ENCODE measurements around the gene ATIC.
"Not testable (repeated sequence)": the region's sequence is repeated elsewhere in the genome, so short reads cannot be mapped to it uniquely, and the experiment has no call there.

Gene ATIC

GRCh38 chr2:215358891-215359575, 47.2 kb downstream of the ATIC start:
- Histone ChIP-seq H3K27me3 (ENCODE audit: insufficient read depth, low read length) (no peaks in the 10 kb centered on the region), H3K36me3 (ENCODE audit: insufficient read depth, low read length) (peaks cover 17% of the 10 kb centered on the region), H2AFZ (ENCODE audit: low read depth, low read length) (no peak overlapping the region), H3K4me1 (ENCODE audit: insufficient read depth, low read length) (no peaks in the 10 kb centered on the region), H3K4me3 (ENCODE audit: low read length) (no peak overlapping the region), H3K9me3 (ENCODE audit: low read length) (peaks cover 2% of the 10 kb centered on the region)

GRCh38 chr2:215359576-215359922, 47.7 kb downstream of the ATIC start:
- no peaks in the 10 kb centered on the region for H3K4me1 ChIP-seq (ENCODE audit: insufficient read depth, low read length)
- H3K4me3 ChIP-seq (ENCODE audit: low read length): no peak overlapping the region
- no peaks in the 10 kb centered on the region for H3K27me3 ChIP-seq (ENCODE audit: insufficient read depth, low read length)
- H2AFZ ChIP-seq (ENCODE audit: low read depth, low read length): no peak overlapping the region
- peaks cover 2% of the 10 kb centered on the region for H3K9me3 ChIP-seq (ENCODE audit: low read length)
- peaks cover 21% of the 10 kb centered on the region for H3K36me3 ChIP-seq (ENCODE audit: insufficient read depth, low read length)

- H3K4me1 ChIP-seq (ENCODE audit: insufficient read depth, low read length); H3K27me3 ChIP-seq (ENCODE audit: insufficient read depth, low read length); H2AFZ ChIP-seq (ENCODE audit: low read depth, low read length); H3K9me3 ChIP-seq (ENCODE audit: low read length); H3K4me3 ChIP-seq (ENCODE audit: low read length): not testable (repeated sequence)
- H3K36me3 ChIP-seq (ENCODE audit: insufficient read depth, low read length): peaks cover 26% of the 10 kb centered on the region
Observed at GRCh38 chr2:215360059-215360458, 48.2 kb downstream of the ATIC start.

- H3K4me1 ChIP-seq (ENCODE audit: insufficient read depth, low read length): no peaks in the 10 kb centered on the region
- H3K27me3 ChIP-seq (ENCODE audit: insufficient read depth, low read length): no peaks in the 10 kb centered on the region
- H3K36me3 ChIP-seq (ENCODE audit: insufficient read depth, low read length): peaks cover 30% of the 10 kb centered on the region
- no peak overlapping the region for H2AFZ ChIP-seq (ENCODE audit: low read depth, low read length)
- H3K4me3 ChIP-seq (ENCODE audit: low read length): no peak overlapping the region
- peaks cover 2% of the 10 kb centered on the region for H3K9me3 ChIP-seq (ENCODE audit: low read length)
Observed at GRCh38 chr2:215360596-215360995, 48.7 kb downstream of the ATIC start.

GRCh38 chr2:215361211-215361875, 49.5 kb downstream of the ATIC start:
- Histone ChIP-seq H2AFZ (ENCODE audit: low read depth, low read length) (no peak overlapping the region), H3K27me3 (ENCODE audit: insufficient read depth, low read length) (no peaks in the 10 kb centered on the region), H3K4me1 (ENCODE audit: insufficient read depth, low read length) (no peaks in the 10 kb centered on the region), H3K4me3 (ENCODE audit: low read length) (no peak overlapping the region), H3K9me3 (ENCODE audit: low read length) (peaks cover 2% of the 10 kb centered on the region), H3K36me3 (ENCODE audit: insufficient read depth, low read length) (peaks cover 30% of the 10 kb centered on the region)

- no peak overlapping the region for H3K4me3 ChIP-seq (ENCODE audit: low read length)
- H3K36me3 ChIP-seq (ENCODE audit: insufficient read depth, low read length): peaks cover 33% of the 10 kb centered on the region
- peaks cover 2% of the 10 kb centered on the region for H3K9me3 ChIP-seq (ENCODE audit: low read length)
- H3K4me1 ChIP-seq (ENCODE audit: insufficient read depth, low read length): no peaks in the 10 kb centered on the region
- H3K27me3 ChIP-seq (ENCODE audit: insufficient read depth, low read length): no peaks in the 10 kb centered on the region
- H2AFZ ChIP-seq (ENCODE audit: low read depth, low read length): no peak overlapping the region
Observed at GRCh38 chr2:215361876-215362561, 50.2 kb downstream of the ATIC start.

- Histone ChIP-seq H3K9me3 (ENCODE audit: low read length) (peaks cover 2% of the 10 kb centered on the region), H3K27me3 (ENCODE audit: insufficient read depth, low read length) (no peaks in the 10 kb centered on the region), H3K36me3 (ENCODE audit: insufficient read depth, low read length) (peaks cover 34% of the 10 kb centered on the region)
Observed at GRCh38 chr2:215362562-215362904, 50.7 kb downstream of the ATIC start.

GRCh38 chr2:215363039-215363438, 51.2 kb downstream of the ATIC start:
- H2AFZ ChIP-seq (ENCODE audit: low read depth, low read length): no peak overlapping the region
- H3K4me3 ChIP-seq (ENCODE audit: low read length): no peak overlapping the region
- peaks cover 2% of the 10 kb centered on the region for H3K9me3 ChIP-seq (ENCODE audit: low read length)
- no peaks in the 10 kb centered on the region for H3K27me3 ChIP-seq (ENCODE audit: insufficient read depth, low read length)
- H3K36me3 ChIP-seq (ENCODE audit: insufficient read depth, low read length): peaks cover 38% of the 10 kb centered on the region
- H3K4me1 ChIP-seq (ENCODE audit: insufficient read depth, low read length): no peaks in the 10 kb centered on the region

More at GRCh38 chr2:215362562-215362904, 50.7 kb downstream of the ATIC start:
- Histone ChIP-seq H3K4me1 (ENCODE audit: insufficient read depth, low read length) (no peaks in the 10 kb centered on the region), H3K4me3 (ENCODE audit: low read length) (no peak overlapping the region), H2AFZ (ENCODE audit: low read depth, low read length) (no peak overlapping the region)

- Histone ChIP-seq H2AFZ (ENCODE audit: low read depth, low read length) (no peak overlapping the region), H3K4me3 (ENCODE audit: low read length) (no peak overlapping the region), H3K4me1 (ENCODE audit: insufficient read depth, low read length) (no peaks in the 10 kb centered on the region), H3K27me3 (ENCODE audit: insufficient read depth, low read length) (no peaks in the 10 kb centered on the region), H3K36me3 (ENCODE audit: insufficient read depth, low read length) (peaks cover 38% of the 10 kb centered on the region), H3K9me3 (ENCODE audit: low read length) (peaks cover 2% of the 10 kb centered on the region)
Observed at GRCh38 chr2:215363461-215364156, 51.8 kb downstream of the ATIC start.

GRCh38 chr2:215364157-215365155, 52.6 kb downstream of the ATIC start:
- Histone ChIP-seq H3K27me3 (ENCODE audit: insufficient read depth, low read length) (no peaks in the 10 kb centered on the region), H3K4me3 (ENCODE audit: low read length) (no peak overlapping the region), H3K9me3 (ENCODE audit: low read length) (peaks cover 2% of the 10 kb centered on the region), H3K36me3 (ENCODE audit: insufficient read depth, low read length) (peaks cover 38% of the 10 kb centered on the region), H3K4me1 (ENCODE audit: insufficient read depth, low read length) (no peaks in the 10 kb centered on the region), H2AFZ (ENCODE audit: low read depth, low read length) (no peak overlapping the region)

GRCh38 chr2:215365184-215365658, 53.4 kb downstream of the ATIC start:
- H2AFZ ChIP-seq (ENCODE audit: low read depth, low read length): no peak overlapping the region
- H3K4me1 ChIP-seq (ENCODE audit: insufficient read depth, low read length): no peaks in the 10 kb centered on the region
- H3K9me3 ChIP-seq (ENCODE audit: low read length): peaks cover 2% of the 10 kb centered on the region
- H3K27me3 ChIP-seq (ENCODE audit: insufficient read depth, low read length): no peaks in the 10 kb centered on the region
- H3K4me3 ChIP-seq (ENCODE audit: low read length): no peak overlapping the region
- H3K36me3 ChIP-seq (ENCODE audit: insufficient read depth, low read length): peaks cover 43% of the 10 kb centered on the region

- H3K36me3 ChIP-seq (ENCODE audit: insufficient read depth, low read length): peaks cover 48% of the 10 kb centered on the region
- peaks cover 2% of the 10 kb centered on the region for H3K9me3 ChIP-seq (ENCODE audit: low read length)
- H3K4me1 ChIP-seq (ENCODE audit: insufficient read depth, low read length): no peaks in the 10 kb centered on the region
- H2AFZ ChIP-seq (ENCODE audit: low read depth, low read length): no peak overlapping the region
- H3K27me3 ChIP-seq (ENCODE audit: insufficient read depth, low read length): no peaks in the 10 kb centered on the region
- no peak overlapping the region for H3K4me3 ChIP-seq (ENCODE audit: low read length)
Observed at GRCh38 chr2:215366440-215367032, 54.7 kb downstream of the ATIC start.
